PC-3 (cell line): ENCODE data around the gene WNT4.

Experiments
- EZH2 ChIP-seq: fragments of 300-600 bp; sonication (generic); IDR thresholded peaks from one replicate; pipeline ENCODE4 v1.6.1; 2017; ENCODE audit warnings: antibody characterized with exemption, mild to moderate bottlenecking, low read length; ENCODE audit not compliant: unreplicated experiment
- EZH2phosphoT487 ChIP-seq: fragments of 300-600 bp; sonication (generic); IDR thresholded peaks from 2 replicates; pipeline ENCODE4 v1.6.1; 2018; ENCODE audit warnings: mild to moderate bottlenecking, antibody characterized with exemption, low read length, borderline replicate concordance
- TF ChIP-seq, protein P1 (sequence below): fragments of 300-600 bp; sonication (generic); conservative IDR thresholded peaks from 2 replicates; pipeline ENCODE4 v1.5.1; 2017; ENCODE audit warnings: antibody characterized with exemption, low read depth, mild to moderate bottlenecking, low read length

DNA sequence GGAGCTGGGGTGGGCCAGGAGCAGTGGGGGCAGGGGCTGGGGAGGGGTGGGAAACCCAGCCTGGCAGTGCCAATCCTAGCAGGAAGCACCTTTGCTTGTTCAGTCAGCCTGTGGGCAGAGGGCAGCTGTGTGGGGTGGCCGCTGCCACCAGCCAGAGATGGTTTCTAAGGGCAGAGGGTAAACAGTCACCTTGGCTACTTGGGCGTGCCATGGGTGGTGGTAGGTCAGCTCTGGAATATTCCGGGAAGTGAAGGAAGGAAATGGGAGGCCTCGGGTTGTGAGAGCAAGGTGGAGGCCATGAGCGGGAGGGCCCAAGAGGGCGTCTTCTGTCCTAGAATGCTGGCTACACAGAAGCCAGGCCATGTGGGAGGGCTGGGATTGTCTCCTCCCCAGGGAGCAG is 20.7 kb upstream of the WNT4 start:
- TF ChIP-seq, protein P1, sequence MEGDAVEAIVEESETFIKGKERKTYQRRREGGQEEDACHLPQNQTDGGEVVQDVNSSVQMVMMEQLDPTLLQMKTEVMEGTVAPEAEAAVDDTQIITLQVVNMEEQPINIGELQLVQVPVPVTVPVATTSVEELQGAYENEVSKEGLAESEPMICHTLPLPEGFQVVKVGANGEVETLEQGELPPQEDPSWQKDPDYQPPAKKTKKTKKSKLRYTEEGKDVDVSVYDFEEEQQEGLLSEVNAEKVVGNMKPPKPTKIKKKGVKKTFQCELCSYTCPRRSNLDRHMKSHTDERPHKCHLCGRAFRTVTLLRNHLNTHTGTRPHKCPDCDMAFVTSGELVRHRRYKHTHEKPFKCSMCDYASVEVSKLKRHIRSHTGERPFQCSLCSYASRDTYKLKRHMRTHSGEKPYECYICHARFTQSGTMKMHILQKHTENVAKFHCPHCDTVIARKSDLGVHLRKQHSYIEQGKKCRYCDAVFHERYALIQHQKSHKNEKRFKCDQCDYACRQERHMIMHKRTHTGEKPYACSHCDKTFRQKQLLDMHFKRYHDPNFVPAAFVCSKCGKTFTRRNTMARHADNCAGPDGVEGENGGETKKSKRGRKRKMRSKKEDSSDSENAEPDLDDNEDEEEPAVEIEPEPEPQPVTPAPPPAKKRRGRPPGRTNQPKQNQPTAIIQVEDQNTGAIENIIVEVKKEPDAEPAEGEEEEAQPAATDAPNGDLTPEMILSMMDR = no peak
- TF ChIP-seq EZH2 = no peak
- TF ChIP-seq EZH2phosphoT487 = no peak
